GM19099 (cell line): ENCODE data around the gene IL21R.

Source experiments
- POLR2A ChIP-seq: IDR thresholded peaks from 3 replicates; pipeline ENCODE4 v1.6.1; 2011; ENCODE audit warnings: low read depth; ENCODE audit not compliant: insufficient read length; ENCODE audit errors: extremely low read depth

Gene IL21R

DNA sequence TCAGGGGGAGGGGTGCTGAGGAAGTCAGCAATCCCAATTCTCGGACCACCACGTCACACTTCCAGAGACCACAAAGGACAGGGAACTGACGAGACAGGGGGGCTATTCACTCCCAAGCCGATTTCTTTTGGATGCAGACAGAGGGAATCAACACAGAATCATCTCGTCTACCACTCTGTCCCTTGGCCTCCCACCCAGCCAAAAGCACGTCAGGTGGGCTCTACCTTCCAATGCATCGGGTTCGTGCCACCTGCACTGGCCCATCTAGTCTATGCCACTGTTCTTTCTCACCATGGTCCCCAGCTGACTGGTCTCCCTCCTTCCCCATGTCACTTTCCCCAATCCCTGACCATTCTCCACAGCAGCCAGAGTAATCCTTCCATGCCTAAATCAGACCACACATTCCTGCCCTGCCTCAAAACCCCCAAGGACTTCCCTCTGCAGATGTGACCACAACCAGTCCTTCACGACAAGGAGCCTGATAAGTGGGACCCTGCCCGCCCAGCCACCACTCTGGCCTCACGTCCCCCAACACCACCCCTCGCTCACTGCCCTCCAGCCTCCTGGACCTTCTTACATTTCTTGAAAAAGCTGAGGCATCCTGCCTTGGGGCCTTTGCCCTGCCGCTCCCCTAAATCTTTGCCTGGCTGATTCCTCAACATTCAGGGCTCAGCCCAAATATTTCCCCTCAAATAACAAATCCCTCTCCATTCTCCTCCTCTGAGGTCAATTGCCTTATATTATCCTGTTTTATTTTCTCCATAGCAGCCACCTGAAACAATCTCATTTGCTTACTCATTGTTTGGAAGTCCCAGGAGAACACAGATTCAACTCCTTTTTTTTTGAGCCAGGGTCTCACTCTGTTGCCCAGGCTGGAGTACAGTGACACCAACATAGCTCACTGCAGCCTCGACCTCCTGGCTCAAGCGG lies 70.4 kb downstream of the IL21R start:
- TF ChIP-seq POLR2A = no peak

DNA sequence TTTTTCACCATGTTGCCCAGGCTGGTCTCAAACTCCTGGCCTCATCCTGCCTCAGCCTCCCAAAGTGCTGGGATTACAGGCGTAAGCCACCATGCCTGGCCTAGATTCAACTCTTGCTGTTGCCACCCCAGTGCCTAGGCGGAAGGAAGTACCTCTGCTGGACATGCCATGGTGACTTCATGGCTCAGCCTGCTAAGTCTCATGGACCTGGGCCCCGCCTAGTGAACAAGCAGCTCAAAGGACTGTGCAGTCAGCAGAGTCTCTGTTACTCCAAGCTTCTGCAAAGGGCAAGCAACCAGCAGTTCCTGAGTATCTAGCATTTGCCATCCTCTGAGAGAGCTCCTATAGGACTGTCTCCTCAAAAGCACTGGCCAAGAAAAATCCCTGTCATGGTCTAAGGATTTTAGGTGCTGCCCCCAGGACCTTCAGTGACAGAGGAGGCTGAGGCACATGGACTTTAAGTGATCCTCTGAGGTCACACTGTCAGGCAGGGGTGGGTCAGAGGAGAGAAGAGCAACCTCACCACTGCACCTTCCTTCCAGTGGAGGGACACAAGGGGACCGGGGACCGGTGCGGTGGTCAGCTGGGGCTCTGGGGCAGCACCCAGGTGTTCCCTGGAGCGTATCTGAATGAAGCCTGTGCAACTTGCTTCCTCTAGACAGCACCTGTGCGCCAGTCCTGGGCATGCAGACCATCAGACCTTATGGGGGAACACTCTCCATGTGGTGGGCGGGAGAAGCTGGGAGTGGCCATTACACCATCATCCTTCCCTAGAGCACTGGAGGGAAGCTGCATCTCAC lies 71.3 kb downstream of the IL21R start:
- no peak for TF ChIP-seq POLR2A

- TF ChIP-seq POLR2A = no peak
These were observed 72.1 kb downstream of the IL21R start for GRCh38 chr16:27474041-27474440.

DNA sequence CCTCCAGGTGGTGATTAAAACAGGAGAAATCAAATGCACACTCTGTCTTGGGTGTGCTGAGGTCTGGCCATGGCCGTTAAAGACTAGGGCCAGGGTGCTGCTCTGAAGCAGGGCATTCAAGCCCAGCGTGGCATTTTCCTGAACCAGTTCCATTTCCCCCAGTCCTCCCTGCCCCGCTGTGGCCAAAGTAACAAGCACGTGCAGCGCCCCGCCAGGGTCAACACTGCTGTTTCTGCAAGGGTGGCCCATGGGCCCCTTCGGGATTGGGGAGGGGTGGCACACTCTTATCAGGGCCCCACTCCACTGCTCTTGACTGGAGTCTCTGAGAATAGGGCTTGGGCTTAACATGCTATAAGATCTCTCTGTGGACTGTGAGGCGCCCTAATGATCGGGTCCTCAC lies 72.9 kb downstream of the IL21R start:
- no peak for TF ChIP-seq POLR2A

GRCh38 chr16:27475561-27475960 lies 73.6 kb downstream of the IL21R start:
- no peak for TF ChIP-seq POLR2A

DNA sequence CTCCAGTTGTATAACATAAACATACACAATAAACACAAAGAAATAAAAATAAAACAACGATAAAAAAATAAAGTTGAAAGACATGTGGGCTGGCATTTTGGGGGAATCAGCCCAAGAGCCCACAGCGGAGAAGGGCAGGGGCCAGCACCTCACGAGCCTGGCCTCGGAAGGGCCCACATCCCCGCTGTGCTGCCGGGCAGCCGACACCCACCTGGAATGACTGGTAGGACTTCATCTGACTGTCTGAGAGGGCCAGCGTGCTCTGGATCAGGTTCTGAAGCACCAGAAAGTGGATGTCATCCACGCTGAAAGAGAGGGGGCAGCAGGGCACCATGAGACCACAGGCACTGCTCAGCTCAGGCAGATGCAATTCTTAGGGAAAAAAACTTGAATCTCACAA lies 74.3 kb downstream of the IL21R start:
- TF ChIP-seq POLR2A = no peak

GRCh38 chr16:27480761-27481160 lies 78.8 kb downstream of the IL21R start:
- TF ChIP-seq POLR2A = no peak

GRCh38 chr16:27481282-27481934 lies 79.4 kb downstream of the IL21R start:
- no peak for TF ChIP-seq POLR2A

DNA sequence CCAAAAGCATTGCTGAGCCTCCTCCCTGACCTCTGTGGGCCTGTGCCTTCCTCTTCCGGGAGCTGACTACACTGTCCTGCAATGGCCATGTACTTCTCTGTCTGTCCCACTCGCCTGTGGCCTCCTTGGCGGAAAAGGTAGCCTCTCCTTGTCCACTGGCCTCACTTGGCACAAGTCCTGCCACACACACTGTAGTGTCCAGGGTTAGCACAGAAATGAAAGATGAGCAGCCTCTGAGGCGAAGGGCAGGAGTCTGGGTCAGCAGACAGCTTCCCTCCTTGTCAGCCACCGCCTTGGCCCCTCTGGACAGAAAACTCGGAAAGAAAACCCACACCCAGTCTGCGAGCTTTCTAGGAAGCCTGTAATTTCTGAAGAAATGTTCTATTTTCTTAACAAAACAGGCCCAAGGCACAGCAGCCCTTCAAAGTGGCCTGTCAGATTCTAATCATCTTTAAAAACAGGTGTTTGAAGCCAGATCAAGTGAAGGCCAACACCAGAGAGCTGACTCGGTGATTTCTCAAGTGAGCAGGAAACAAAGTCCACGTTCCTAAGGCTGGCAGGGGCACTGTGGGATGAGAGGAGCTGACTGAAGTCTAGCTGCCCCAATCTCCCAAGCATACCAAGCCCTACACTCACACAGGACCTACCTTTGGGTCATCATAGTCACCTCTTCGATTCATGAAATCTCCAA lies 80.6 kb downstream of the IL21R start:
- TF ChIP-seq POLR2A = no peak

- no peak for TF ChIP-seq POLR2A
These were observed 81.1 kb downstream of the IL21R start for GRCh38 chr16:27483088-27483437.

GRCh38 chr16:27483624-27484023 lies 81.7 kb downstream of the IL21R start:
- no peak for TF ChIP-seq POLR2A

GRCh38 chr16:27485126-27485525 lies 83.2 kb downstream of the IL21R start:
- no peak for TF ChIP-seq POLR2A

GRCh38 chr16:27485811-27486210 lies 83.8 kb downstream of the IL21R start:
- TF ChIP-seq POLR2A = no peak

GRCh38 chr16:27486344-27486743 lies 84.4 kb downstream of the IL21R start:
- TF ChIP-seq POLR2A = no peak

GRCh38 chr16:27486760-27487159 lies 84.8 kb downstream of the IL21R start:
- no peak for TF ChIP-seq POLR2A
